ENCODE data around the gene TMEM255B. TPM values are rescaled to one million over a fixed set of nuclear protein-coding genes. Genes with fewer than 3 reads are reported as not detected.

The TMEM255B gene
- total RNA-seq, 1 experiment from 2014 or later, result 4.7 TPM

GRCh38 chr13:113767366-113767765 is 8.3 kb downstream of the TMEM255B start:
- CTCF ChIA-PET, result no interaction called here

More at GRCh38 chr13:113767366-113767765, 8.3 kb downstream of the TMEM255B start:
- no peak overlapping the region for H3K27ac Mint-ChIP-seq
- no peak overlapping the region for H3K4me3 Mint-ChIP-seq
- ATAC-seq (no peak), DNase-seq (ENCODE audit: low spot score) (no peak)
- H3K9me3 Mint-ChIP-seq, result peaks cover 6% of the 10 kb centered on the region
- POLR2A ChIA-PET, result no interaction called here
- H3K36me3 Mint-ChIP-seq, result no peaks in the 10 kb centered on the region; the same call in 1 of the 2 replicates
- no peaks in the 10 kb centered on the region for H3K27me3 Mint-ChIP-seq (ENCODE audit: low read depth)
- peaks cover 17% of the 10 kb centered on the region for H3K4me1 Mint-ChIP-seq
- TF ChIP-seq NFYB (CRISPR knock-in tag; conservative IDR thresholded peaks at IDR 0.05; ENCODE audit: low read depth) (no peak), CTCF (IDR thresholded peaks at IDR 0.05) (no peak), ZSCAN18 (CRISPR knock-in tag; IDR thresholded peaks at IDR 0.05) (no peak), ERG (CRISPR knock-in tag; IDR thresholded peaks at IDR 0.05) (no peak), ZNF423 (CRISPR knock-in tag; IDR thresholded peaks at IDR 0.05) (no peak), USF1 (CRISPR knock-in tag; IDR thresholded peaks at IDR 0.05) (no peak), FOXP1 (CRISPR knock-in tag; IDR thresholded peaks at IDR 0.05; ENCODE audit: borderline replicate concordance) (no peak), EMX1 (CRISPR knock-in tag; IDR thresholded peaks at IDR 0.05) (no peak), NR2C2 (CRISPR knock-in tag; IDR thresholded peaks at IDR 0.05) (no peak), CDX4 (CRISPR knock-in tag; IDR thresholded peaks at IDR 0.05; ENCODE audit: borderline replicate concordance) (no peak), JAZF1 (CRISPR knock-in tag; IDR thresholded peaks at IDR 0.05) (no peak), E2F1 (CRISPR knock-in tag; IDR thresholded peaks at IDR 0.05) (no peak), PRDM15 (CRISPR knock-in tag; IDR thresholded peaks at IDR 0.05) (no peak), PREB (CRISPR knock-in tag; IDR thresholded peaks at IDR 0.05; ENCODE audit: borderline replicate concordance) (no peak), ZNF317 (CRISPR knock-in tag; IDR thresholded peaks at IDR 0.05; ENCODE audit: borderline replicate concordance, low read depth) (no peak), ZBTB43 (CRISPR knock-in tag; IDR thresholded peaks at IDR 0.05) (no peak), E2F5 (CRISPR knock-in tag; IDR thresholded peaks at IDR 0.05) (no peak), MYBL2 (CRISPR knock-in tag; IDR thresholded peaks at IDR 0.05) (no peak)
